GM13977 (cell line): Measurements from ENCODE around the gene CCDC126.

Experiments used
- DNase-seq: peaks from one replicate; pipeline ENCODE4 v3.0.0; 2012; ENCODE audit warnings: low spot score
- CTCF ChIP-seq: IDR thresholded peaks from 2 replicates; pipeline ENCODE4 v1.5.1; 2012; ENCODE audit warnings: mild to moderate bottlenecking, control low read depth; ENCODE audit not compliant: insufficient read depth; ENCODE audit errors: extremely low read depth, missing control alignments
- in situ Hi-C: fragments of 300-500 bp; cut with MboI; formaldehyde crosslinking; loops from one replicate; pipeline ENCODE4 v1.12.0; 2022; ENCODE audit warnings: low sequenced_read_pairs, low pct_unique_long_range_greater_than_20kb, mixed read lengths, inconsistent platforms; ENCODE audit not compliant: unreplicated experiment

Gene CCDC126

GRCh38 chr7:23655433-23655832 lies 58.3 kb downstream of the CCDC126 start:
- no peak for DNase-seq
- in situ Hi-C loops, result no loop called here
- no peak for TF ChIP-seq CTCF

- in situ Hi-C loops, result no loop called here
- no peak for TF ChIP-seq CTCF
- DNase-seq, result no peak
Observed at GRCh38 chr7:23658831-23659427, 61.7 kb downstream of the CCDC126 start.

DNA sequence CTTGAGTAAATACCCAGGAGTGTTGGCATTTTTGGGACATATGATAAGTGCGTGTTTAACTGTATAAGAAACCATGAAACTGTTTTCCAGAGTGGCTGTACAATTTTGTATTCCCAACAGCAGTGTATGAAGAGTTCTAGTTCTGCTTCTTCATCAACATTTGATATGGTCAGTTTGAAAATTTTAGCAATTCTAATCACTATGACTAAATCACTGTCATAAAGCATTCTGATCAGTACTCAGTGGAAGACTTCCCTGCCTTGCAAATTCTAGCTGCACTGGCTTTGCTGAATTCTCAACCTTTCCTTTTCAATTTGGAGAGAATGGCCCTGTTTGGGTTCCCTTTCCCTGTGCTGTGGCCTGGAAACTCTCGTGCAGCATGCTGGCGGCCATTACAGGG lies 64.2 kb downstream of the CCDC126 start:
- in situ Hi-C loops, result no loop called here
- no peak for TF ChIP-seq CTCF
- DNase-seq, result no peak

DNA sequence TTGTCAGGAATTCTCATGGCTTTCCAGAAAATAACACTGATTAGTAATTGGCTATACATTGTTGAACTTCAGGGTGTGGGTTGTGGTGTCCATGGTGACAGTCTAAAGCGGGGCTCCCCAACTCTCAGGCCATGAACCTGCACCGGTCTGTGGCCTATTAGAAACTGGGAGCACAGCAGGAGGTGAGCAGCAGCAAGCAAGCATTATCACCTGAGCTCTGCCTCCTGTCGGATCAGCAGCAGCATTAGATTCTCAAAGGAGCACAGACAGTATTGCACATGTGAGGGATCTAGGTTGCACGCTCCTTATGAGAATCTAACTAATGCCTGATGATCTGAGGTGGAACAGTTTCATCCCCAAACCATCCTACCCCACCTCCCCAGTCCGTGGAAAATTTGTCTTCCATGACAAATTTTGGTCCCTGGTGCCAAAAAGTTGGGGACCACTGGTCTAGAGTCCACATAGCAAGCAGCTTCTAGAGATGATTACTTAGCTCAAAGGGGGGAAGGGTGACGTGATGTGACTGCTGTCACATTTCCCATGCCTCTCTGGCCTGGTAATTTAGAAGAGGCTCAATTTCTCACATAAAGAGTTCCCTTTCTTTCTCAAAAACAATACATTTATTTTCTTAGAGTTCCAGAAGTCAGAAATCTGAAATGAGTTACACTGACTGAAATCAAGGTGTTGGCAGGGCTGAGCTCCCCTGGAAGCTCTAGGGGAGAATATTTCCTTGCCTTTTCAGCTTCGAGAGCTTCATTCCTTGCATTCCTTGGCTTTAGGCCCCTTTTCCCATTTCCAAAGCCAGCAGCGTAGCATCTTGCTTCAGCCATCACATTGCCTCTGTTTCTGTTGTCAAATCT lies 65.2 kb downstream of the CCDC126 start:
- TF ChIP-seq CTCF, result no peak
- no peak for DNase-seq
- in situ Hi-C loops, result no loop called here

GRCh38 chr7:23662984-23663313 lies 65.8 kb downstream of the CCDC126 start:
- in situ Hi-C loops, result no loop called here
- no peak for TF ChIP-seq CTCF
- no peak for DNase-seq

- in situ Hi-C loops, result no loop called here
- no peak for TF ChIP-seq CTCF
- DNase-seq, result no peak
Observed at GRCh38 chr7:23664122-23664521, 66.9 kb downstream of the CCDC126 start.
